Upper lobe of left lung (tissue), 6 donors: ENCODE data around the gene MAFF. TPM values are rescaled to one million over a fixed set of nuclear protein-coding genes. Genes with fewer than 3 reads are reported as not detected.
"Not testable (repeated sequence)": the region's sequence is repeated elsewhere in the genome, so short reads cannot be mapped to it uniquely, and the experiment has no call there.

Experiments used
- ATAC-seq, 2 donors: fragments of 200-7000 bp; cut with Tn5 transposase; one replicate each; pipeline ENCODE4 v1.9.1; 2022; ENCODE audit warnings: mild to moderate bottlenecking in 2 of 2, moderate library complexity in 2 of 2; ENCODE audit not compliant: low FRiP score in 2 of 2
- DNase-seq, 2 donors: peaks; one replicate each; pipeline ENCODE4 v3.0.0-alpha.2; 2019 to 2020
- H3K27ac ChIP-seq, 4 donors: fragments of 200-600 bp; sonication (generic); one replicate each; pipeline ENCODE4 v1.5.1; 2016 to 2019
- H3K27me3 ChIP-seq, 4 donors: fragments of 200-600 bp; sonication (generic); one replicate each; pipeline ENCODE4 v1.5.1; 2017 to 2019
- H3K36me3 ChIP-seq, 4 donors: fragments of 200-600 bp; sonication (generic); one replicate each; pipeline ENCODE4 v1.5.1; 2016 to 2019
- H3K4me1 ChIP-seq, 4 donors: fragments of 200-600 bp; sonication (generic); one replicate each; pipeline ENCODE4 v1.5.1; 2018 to 2019
- H3K4me3 ChIP-seq, 4 donors: fragments of 200-600 bp; sonication (generic); one replicate each; pipeline ENCODE4 v1.5.1; 2017 to 2019; ENCODE audit warnings: mild to moderate bottlenecking in 2 of 4, moderate library complexity in 1 of 4
- H3K9me3 ChIP-seq, 4 donors: fragments of 200-600 bp; sonication (generic); one replicate each; pipeline ENCODE4 v1.5.1; 2018 to 2019
- CTCF ChIP-seq, 6 experiments: fragments of 450-650 bp in 4 of 6; fragments of 200-600 bp in 2 of 6; sonication (generic) in 2 of 6; IDR thresholded peaks; one replicate each; pipeline ENCODE4 v1.5.1; 2016 to 2019; ENCODE audit warnings: antibody characterized with exemption in 6 of 6
- EP300 ChIP-seq, 4 donors: sonication (generic); formaldehyde crosslinking; IDR thresholded peaks; one replicate each; pipeline ENCODE4 v1.5.1; 2017; ENCODE audit warnings: antibody characterized with exemption in 4 of 4, control low read depth in 2 of 4
- POLR2A ChIP-seq, 4 donors: fragments of 450-650 bp; IDR thresholded peaks; one replicate each; pipeline ENCODE4 v1.5.1; 2016 to 2017; ENCODE audit warnings: antibody characterized with exemption in 4 of 4, mild to moderate bottlenecking in 2 of 4
- POLR2AphosphoS5 ChIP-seq, 2 donors: sonication (generic); formaldehyde crosslinking; IDR thresholded peaks; one replicate each; pipeline ENCODE4 v1.5.1; 2017; ENCODE audit warnings: antibody characterized with exemption in 2 of 2
- WGBS, 2 donors: methylation state at CpG; one replicate each; pipeline ENCODE4 v1.1.5; 2017 to 2018; 5-methylcytosine and 5-hydroxymethylcytosine counted together
- total RNA-seq, 6 donors: library from RNA; depleted of rRNA in 4 of 6; stranded (reverse); fragments of >200 nt in 4 of 6; gene quantifications; one replicate each; pipeline versions ENCODE4 v1.1.0 to v1.2.1, GENCODE V29; 2016 to 2021
- donor health status: DM: no; HTN: no; CAD: no; lungs with moderate emphysema.
- donor health status: DM: no; HTN: yes; CAD: no; lungs with severe emphysema.

The MAFF gene
- total RNA-seq, result 10 to 100 TPM; 25.1 to 75.7 (median 44.5) TPM

- DNase-seq, result peak; percentile 97 to 98
- Histone ChIP-seq H3K36me3 (no peaks in the 10 kb centered on the region), H3K4me1 (peaks cover 20 to 29% (median 27%) of the 10 kb centered on the region in 4 donors), H3K4me3 (peak within 1 kb of the TSS; percentile 60 to 88 (median 78)), H3K27ac (peak within 1 kb of the TSS; percentile 96 to 99 (median 98)), H3K27me3 (no peaks in the 10 kb centered on the region), H3K9me3 (no peaks in the 10 kb centered on the region)
- TF ChIP-seq POLR2A (IDR thresholded peaks at IDR 0.05) (peak in 3 of 4 donors; percentile 87 to 98 (median 95)), POLR2AphosphoS5 (IDR thresholded peaks at IDR 0.05) (peak; percentile 92 to 96), CTCF (IDR thresholded peaks at IDR 0.05) (no peak), EP300 (IDR thresholded peaks at IDR 0.05) (peak in 2 of 4 donors; percentile 49 to 59)
- peak; percentile 86 to 90 for ATAC-seq
- WGBS, 2 donors, result 1% methylated on average over 69 of the region's 85 CpGs; no CpG with 5 or more reads in 1 of the 2 donors
These were observed at the start of gene MAFF for GRCh38 chr22:38201711-38202436. Gene MAFF (plus strand): TSS chr22:38201994. CDS start chr22:38213854, 11,860 bp downstream.

GRCh38 chr22:38153821-38154562 is 47.8 kb upstream of the MAFF start:
- TF ChIP-seq CTCF (IDR thresholded peaks at IDR 0.05) (no peak), POLR2A (IDR thresholded peaks at IDR 0.05) (no peak), EP300 (IDR thresholded peaks at IDR 0.05) (no peak), POLR2AphosphoS5 (IDR thresholded peaks at IDR 0.05) (no peak)
- no peaks in the 10 kb centered on the region for H3K36me3 ChIP-seq
- ATAC-seq (no peak), DNase-seq (no peak)
- H3K4me3 ChIP-seq, result no peak overlapping the region
- H3K9me3 ChIP-seq, result no peaks in the 10 kb centered on the region
- H3K27me3 ChIP-seq, result no peaks in the 10 kb centered on the region
- WGBS, 2 donors, result 53 to 70% methylated on average over 3 to 4 of the region's 4 CpGs
- H3K27ac ChIP-seq, result no peak overlapping the region
- no peaks in the 10 kb centered on the region for H3K4me1 ChIP-seq

- not testable (repeated sequence) for H3K36me3 ChIP-seq, H3K4me1 ChIP-seq, DNase-seq, ATAC-seq, H3K9me3 ChIP-seq, H3K27me3 ChIP-seq, H3K27ac ChIP-seq, H3K4me3 ChIP-seq
- 86 to 100% methylated on average over 1 of the region's 1 CpG for WGBS, 2 donors
These were observed 47.3 kb upstream of the MAFF start for GRCh38 chr22:38154563-38154915.

- no peak overlapping the region for H3K27ac ChIP-seq
- no peaks in the 10 kb centered on the region for H3K27me3 ChIP-seq
- no peaks in the 10 kb centered on the region for H3K4me1 ChIP-seq
- no peak for ATAC-seq
- TF ChIP-seq POLR2A (IDR thresholded peaks at IDR 0.05), result no peak
- TF ChIP-seq EP300 (IDR thresholded peaks at IDR 0.05), result no peak
- TF ChIP-seq CTCF (IDR thresholded peaks at IDR 0.05), result no peak
- no peak for TF ChIP-seq POLR2AphosphoS5 (IDR thresholded peaks at IDR 0.05)
- no peak overlapping the region for H3K4me3 ChIP-seq
- H3K9me3 ChIP-seq, result no peaks in the 10 kb centered on the region
- no peaks in the 10 kb centered on the region for H3K36me3 ChIP-seq
- DNase-seq, result no peak
- WGBS, 2 donors, result 91 to 94% methylated on average over 1 of the region's 1 CpG
These were observed 46.1 kb upstream of the MAFF start for GRCh38 chr22:38155703-38156102.
